Neural cell (in vitro differentiated cells): ENCODE measurements around the gene KRTAP10-6. TPM values are rescaled to one million over a fixed set of nuclear protein-coding genes. Genes with fewer than 3 reads are reported as not detected.

Source experiments
- H2AFZ ChIP-seq: fragments of 200-600, 300-800 bp; sonication (generic), shearing (Covaris generic); 2 replicates; pipeline ENCODE4 v1.6.0; 2014; ENCODE audit warnings: low read depth, mild to moderate bottlenecking, antibody characterized with exemption, low read length, moderate library complexity
- H3F3A ChIP-seq: fragments of 200-600 bp; shearing (Covaris generic); 2 replicates; pipeline ENCODE4 v1.6.1; 2016; ENCODE audit warnings: mild to moderate bottlenecking, moderate library complexity, mixed read lengths, antibody characterized with exemption, low read length; ENCODE audit not compliant: insufficient read depth, poor library complexity, severe bottlenecking
- H3K27ac ChIP-seq: fragments of 200-600, 300-800 bp; sonication (generic), shearing (Covaris generic); 2 replicates; pipeline ENCODE4 v1.5.1; 2014; ENCODE audit warnings: mild to moderate bottlenecking, low read length, moderate library complexity
- H3K27me3 ChIP-seq: fragments of 300-800, 200-600 bp; sonication (generic), shearing (Covaris generic); 2 replicates; pipeline ENCODE4 v1.6.0; 2014; ENCODE audit warnings: mild to moderate bottlenecking, low read depth, low read length, moderate library complexity; ENCODE audit not compliant: insufficient read depth
- H3K36me3 ChIP-seq: fragments of 300-800, 200-600 bp; sonication (generic), shearing (Covaris generic); 2 replicates; pipeline ENCODE4 v1.5.1; 2014; ENCODE audit warnings: mild to moderate bottlenecking, antibody characterized with exemption, low read length, moderate library complexity; ENCODE audit not compliant: insufficient read depth
- H3K4me2 ChIP-seq: fragments of 300-800, 200-600 bp; sonication (generic), shearing (Covaris generic); 2 replicates; pipeline ENCODE4 v1.6.0; 2014; ENCODE audit warnings: mild to moderate bottlenecking, low read length
- H3K4me3 ChIP-seq: fragments of 300-800, 200-600 bp; sonication (generic), shearing (Covaris generic); 2 replicates; pipeline ENCODE4 v1.5.1; 2014; ENCODE audit warnings: mild to moderate bottlenecking, low read length, moderate library complexity
- H3K79me2 ChIP-seq: fragments of 200-600 bp; shearing (Covaris generic); replicated peaks from 2 replicates; pipeline ENCODE4 v1.6.0; 2014; ENCODE audit warnings: mild to moderate bottlenecking, low read length, moderate library complexity; ENCODE audit not compliant: insufficient read depth
- H3K9ac ChIP-seq: fragments of 300-800, 200-600 bp; sonication (generic), shearing (Covaris generic); 2 replicates; pipeline ENCODE4 v1.6.1; 2016; ENCODE audit warnings: mild to moderate bottlenecking, low read length, mixed read lengths
- H3K9me2 ChIP-seq: fragments of 200-600 bp; shearing (Covaris generic); 2 replicates; pipeline ENCODE4 v1.6.1; 2016; ENCODE audit warnings: mild to moderate bottlenecking, low read length, mixed read lengths; ENCODE audit not compliant: insufficient read depth
- H3K9me3 ChIP-seq: fragments of 200-600, 300-800 bp; sonication (generic), shearing (Covaris generic); 2 replicates; pipeline ENCODE4 v1.6.1; 2016; ENCODE audit warnings: mild to moderate bottlenecking, mixed run types, low read length, moderate library complexity, mixed read lengths
- H4K20me1 ChIP-seq: fragments of 200-600 bp; shearing (Covaris generic); 2 replicates; pipeline ENCODE4 v1.6.1; 2016; ENCODE audit warnings: mild to moderate bottlenecking, mixed run types; ENCODE audit not compliant: insufficient read depth
- CTCF ChIP-seq: fragments of 450-650 bp; IDR thresholded peaks from 2 replicates; pipeline ENCODE4 v1.5.1; 2014; ENCODE audit warnings: antibody characterized with exemption, mild to moderate bottlenecking, moderate library complexity; ENCODE audit not compliant: poor library complexity, severe bottlenecking
- EP300 ChIP-seq: fragments of 450-650 bp; conservative IDR thresholded peaks from 2 replicates; pipeline ENCODE4 v1.6.1; 2014; ENCODE audit warnings: antibody characterized with exemption, mild to moderate bottlenecking, moderate library complexity; ENCODE audit not compliant: poor library complexity, severe bottlenecking
- EZH2 ChIP-seq: fragments of 200-600, 300-800 bp; shearing (Covaris generic), sonication (generic); IDR thresholded peaks from 2 replicates; pipeline ENCODE4 v1.6.1; 2014; ENCODE audit warnings: antibody characterized with exemption, low read length, borderline replicate concordance, mild to moderate bottlenecking; ENCODE audit not compliant: insufficient read depth, poor library complexity, severe bottlenecking
- MXI1 ChIP-seq: fragments of 450-650 bp; conservative IDR thresholded peaks from 2 replicates; pipeline ENCODE4 v1.6.1; 2014; ENCODE audit warnings: antibody characterized with exemption, mild to moderate bottlenecking; ENCODE audit not compliant: poor library complexity, severe bottlenecking
- POLR2AphosphoS5 ChIP-seq: IDR thresholded peaks from 2 replicates; pipeline ENCODE4 v1.6.1; 2012
- RAD21 ChIP-seq: fragments of 450-650 bp; conservative IDR thresholded peaks from 2 replicates; pipeline ENCODE4 v1.6.1; 2014; ENCODE audit warnings: antibody characterized with exemption, mild to moderate bottlenecking, moderate library complexity
- SMC3 ChIP-seq: fragments of 450-650 bp; conservative IDR thresholded peaks from 2 replicates; pipeline ENCODE4 v1.6.1; 2014; ENCODE audit warnings: antibody characterized with exemption, mild to moderate bottlenecking, moderate library complexity; ENCODE audit not compliant: poor library complexity
- TAF1 ChIP-seq: IDR thresholded peaks from 2 replicates; pipeline ENCODE4 v1.6.1; 2012; ENCODE audit warnings: low read depth
- polyA plus RNA-seq: library from polyadenylated mRNA; depleted of rRNA; stranded (reverse); fragments of >200 nt; gene quantifications from 2 replicates; pipeline ENCODE4 v1.2.3, GENCODE V29; 2014
- TF ChIP-seq, protein P1 (sequence below): IDR thresholded peaks from 2 replicates; pipeline ENCODE4 v1.6.1; 2012; ENCODE audit warnings: borderline replicate concordance

KRTAP10-6 gene
- polyA plus RNA-seq, 1 donor from 2014 or later, result not detected

DNA sequence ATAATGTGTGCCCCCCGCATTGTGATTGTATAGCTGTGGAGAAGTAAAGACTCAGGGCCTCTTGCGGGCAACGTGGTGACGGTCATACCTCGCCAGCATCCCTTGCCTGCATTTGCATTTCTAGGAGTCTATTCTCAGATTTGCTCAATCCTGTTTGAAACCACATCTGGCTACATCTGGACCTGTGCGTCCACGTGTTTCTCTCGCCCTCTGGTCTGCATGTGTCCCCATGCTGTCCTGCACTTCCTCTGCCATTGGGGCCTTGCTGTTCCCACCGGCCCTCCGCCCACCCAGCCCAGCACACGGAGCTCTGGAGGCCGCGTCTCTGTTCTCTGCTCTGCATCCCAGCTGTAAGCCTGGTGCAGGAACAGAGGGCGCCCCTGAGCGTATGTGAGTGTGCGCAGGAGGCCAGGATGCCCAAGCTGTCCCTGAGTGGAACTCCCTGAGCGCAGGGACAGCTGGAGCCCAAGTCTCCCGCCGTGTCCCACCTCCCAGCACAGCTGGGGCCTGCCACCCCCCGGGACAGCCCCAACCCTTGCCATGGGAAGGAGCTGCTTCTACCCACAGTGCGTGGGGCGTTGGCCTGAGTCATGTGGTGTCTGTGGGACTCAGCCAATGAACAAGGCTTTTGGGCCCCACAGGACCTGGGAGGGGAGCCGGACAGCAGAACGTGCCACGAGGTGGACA is 42.6 kb downstream of the KRTAP10-6 start:
- no peak for TF ChIP-seq EP300
- TF ChIP-seq TAF1, result no peak
- TF ChIP-seq, protein P1, sequence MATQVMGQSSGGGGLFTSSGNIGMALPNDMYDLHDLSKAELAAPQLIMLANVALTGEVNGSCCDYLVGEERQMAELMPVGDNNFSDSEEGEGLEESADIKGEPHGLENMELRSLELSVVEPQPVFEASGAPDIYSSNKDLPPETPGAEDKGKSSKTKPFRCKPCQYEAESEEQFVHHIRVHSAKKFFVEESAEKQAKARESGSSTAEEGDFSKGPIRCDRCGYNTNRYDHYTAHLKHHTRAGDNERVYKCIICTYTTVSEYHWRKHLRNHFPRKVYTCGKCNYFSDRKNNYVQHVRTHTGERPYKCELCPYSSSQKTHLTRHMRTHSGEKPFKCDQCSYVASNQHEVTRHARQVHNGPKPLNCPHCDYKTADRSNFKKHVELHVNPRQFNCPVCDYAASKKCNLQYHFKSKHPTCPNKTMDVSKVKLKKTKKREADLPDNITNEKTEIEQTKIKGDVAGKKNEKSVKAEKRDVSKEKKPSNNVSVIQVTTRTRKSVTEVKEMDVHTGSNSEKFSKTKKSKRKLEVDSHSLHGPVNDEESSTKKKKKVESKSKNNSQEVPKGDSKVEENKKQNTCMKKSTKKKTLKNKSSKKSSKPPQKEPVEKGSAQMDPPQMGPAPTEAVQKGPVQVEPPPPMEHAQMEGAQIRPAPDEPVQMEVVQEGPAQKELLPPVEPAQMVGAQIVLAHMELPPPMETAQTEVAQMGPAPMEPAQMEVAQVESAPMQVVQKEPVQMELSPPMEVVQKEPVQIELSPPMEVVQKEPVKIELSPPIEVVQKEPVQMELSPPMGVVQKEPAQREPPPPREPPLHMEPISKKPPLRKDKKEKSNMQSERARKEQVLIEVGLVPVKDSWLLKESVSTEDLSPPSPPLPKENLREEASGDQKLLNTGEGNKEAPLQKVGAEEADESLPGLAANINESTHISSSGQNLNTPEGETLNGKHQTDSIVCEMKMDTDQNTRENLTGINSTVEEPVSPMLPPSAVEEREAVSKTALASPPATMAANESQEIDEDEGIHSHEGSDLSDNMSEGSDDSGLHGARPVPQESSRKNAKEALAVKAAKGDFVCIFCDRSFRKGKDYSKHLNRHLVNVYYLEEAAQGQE, result no peak
- no peak for TF ChIP-seq SMC3
- TF ChIP-seq RAD21, result no peak
- no peak for TF ChIP-seq EZH2
- TF ChIP-seq CTCF, result no peak
- no peak for TF ChIP-seq MXI1
- TF ChIP-seq POLR2AphosphoS5, result no peak
- Histone ChIP-seq H2AFZ (no peak overlapping the region), H3K4me2 (no peak overlapping the region), H3K4me3 (no peak overlapping the region), H3K9me3 (no peaks in the 10 kb centered on the region), H3K79me2 (no peaks in the 10 kb centered on the region), H3K27me3 (no peaks in the 10 kb centered on the region), H3F3A (no peaks in the 10 kb centered on the region), H3K36me3 (no peaks in the 10 kb centered on the region), H3K9me2 (no peaks in the 10 kb centered on the region), H3K27ac (no peak overlapping the region), H4K20me1 (no peaks in the 10 kb centered on the region), H3K9ac (no peak overlapping the region)

DNA sequence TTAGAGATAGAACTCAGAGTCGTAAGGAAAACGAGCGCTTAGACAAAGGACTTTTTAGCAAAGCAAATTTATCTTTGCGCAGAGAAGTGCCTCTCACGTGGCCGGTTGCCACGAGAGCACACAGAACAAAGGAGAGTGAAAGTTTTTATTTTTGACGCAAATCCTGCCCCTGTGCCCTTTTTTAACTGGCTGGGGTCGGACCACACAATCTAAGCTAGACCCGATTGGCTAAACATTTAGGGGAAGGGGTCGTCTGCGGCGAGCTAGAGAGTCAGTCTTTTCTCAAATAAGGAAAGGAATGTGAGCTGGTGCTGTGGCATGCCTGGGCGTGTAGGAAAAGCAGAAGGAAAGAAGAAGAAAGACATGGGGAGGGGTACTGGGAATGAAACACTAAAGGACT is 43.4 kb downstream of the KRTAP10-6 start:
- Histone ChIP-seq H3K9ac (no peak overlapping the region), H3F3A (no peaks in the 10 kb centered on the region), H3K27ac (no peak overlapping the region), H4K20me1 (no peaks in the 10 kb centered on the region), H3K79me2 (no peaks in the 10 kb centered on the region), H3K4me3 (no peak overlapping the region), H3K27me3 (no peaks in the 10 kb centered on the region), H3K9me2 (no peaks in the 10 kb centered on the region), H3K9me3 (no peaks in the 10 kb centered on the region), H3K36me3 (no peaks in the 10 kb centered on the region), H3K4me2 (no peak overlapping the region), H2AFZ (no peak overlapping the region)
- no peak for TF ChIP-seq TAF1
- no peak for TF ChIP-seq EP300
- TF ChIP-seq RAD21, result no peak
- no peak for TF ChIP-seq MXI1
- no peak for TF ChIP-seq EZH2
- no peak for TF ChIP-seq SMC3
- no peak for TF ChIP-seq CTCF
- TF ChIP-seq, protein P1, result no peak
- TF ChIP-seq POLR2AphosphoS5, result no peak
